ENCODE data around the gene ALG10B.

Gene ALG10B

GRCh38 chr12:38367506-38367905 lies 50.9 kb downstream of the ALG10B start:
- no peak for DNase-seq (ENCODE audit: low spot score)
- TF ChIP-seq CTCF (IDR thresholded peaks at IDR 0.05; ENCODE audit: extremely low read depth, missing control alignments) = no peak

- no peak for TF ChIP-seq CTCF (IDR thresholded peaks at IDR 0.05; ENCODE audit: extremely low read depth, missing control alignments)
- no peak for DNase-seq (ENCODE audit: low spot score)
Measured at GRCh38 chr12:38370311-38370710, 53.7 kb downstream of the ALG10B start.

GRCh38 chr12:38373784-38374183 lies 57.2 kb downstream of the ALG10B start:
- no peak for DNase-seq (ENCODE audit: low spot score)
- TF ChIP-seq CTCF (IDR thresholded peaks at IDR 0.05; ENCODE audit: extremely low read depth, missing control alignments) = no peak

GRCh38 chr12:38374751-38375150 lies 58.2 kb downstream of the ALG10B start:
- TF ChIP-seq CTCF (IDR thresholded peaks at IDR 0.05; ENCODE audit: extremely low read depth, missing control alignments) = no peak
- DNase-seq (ENCODE audit: low spot score) = no peak

All from GM20000 (cell line).